DMS53 treated with DMSO at 0.1 percent for 48 hours (cell line): ENCODE measurements around the gene MAD1L1.

ENCODE experiments used
- DNase-seq: peaks from one replicate; lab custom pipeline; 2025; ENCODE audit not compliant: unreplicated experiment; lab: John Stamatoyannopoulos, UW

MAD1L1 gene

GRCh38 chr7:2092279-2092678 is 140.5 kb downstream of the MAD1L1 start:
- DNase-seq = no peak

- no peak for DNase-seq
These were observed 141.9 kb downstream of the MAD1L1 start for GRCh38 chr7:2090526-2091520.

- no peak for DNase-seq
These were observed 143.9 kb downstream of the MAD1L1 start for GRCh38 chr7:2088801-2089200.

- DNase-seq = no peak
These were observed 145.0 kb downstream of the MAD1L1 start for GRCh38 chr7:2087744-2088143.

GRCh38 chr7:2086229-2086628 is 146.5 kb downstream of the MAD1L1 start:
- DNase-seq = no peak

- no peak for DNase-seq
These were observed 146.9 kb downstream of the MAD1L1 start for GRCh38 chr7:2085804-2086203.

GRCh38 chr7:2084781-2085505 is 147.8 kb downstream of the MAD1L1 start:
- DNase-seq = no peak

GRCh38 chr7:2084331-2084730 is 148.4 kb downstream of the MAD1L1 start:
- DNase-seq = no peak

- DNase-seq = no peak
These were observed 149.4 kb downstream of the MAD1L1 start for GRCh38 chr7:2083362-2083761.

- no peak for DNase-seq
These were observed 150.4 kb downstream of the MAD1L1 start for GRCh38 chr7:2082139-2082998.

- no peak for DNase-seq
These were observed 151.1 kb downstream of the MAD1L1 start for GRCh38 chr7:2081526-2082135.

- no peak for DNase-seq
These were observed 152.3 kb downstream of the MAD1L1 start for GRCh38 chr7:2080477-2080876.

- no peak for DNase-seq
These were observed 152.7 kb downstream of the MAD1L1 start for GRCh38 chr7:2080060-2080387.

GRCh38 chr7:2079332-2080059 is 153.2 kb downstream of the MAD1L1 start:
- DNase-seq = no peak

GRCh38 chr7:2078899-2079298 is 153.8 kb downstream of the MAD1L1 start:
- DNase-seq = no peak

- no peak for DNase-seq
These were observed 156.1 kb downstream of the MAD1L1 start for GRCh38 chr7:2076649-2077064.

GRCh38 chr7:2075811-2076210 is 156.9 kb downstream of the MAD1L1 start:
- DNase-seq = no peak

GRCh38 chr7:2074691-2075090 is 158.1 kb downstream of the MAD1L1 start:
- DNase-seq = no peak

GRCh38 chr7:2072798-2073197 is 159.9 kb downstream of the MAD1L1 start:
- DNase-seq = no peak

GRCh38 chr7:2072042-2072441 is 160.7 kb downstream of the MAD1L1 start:
- DNase-seq = no peak
